Testis (tissue), 3 donors: ENCODE data around the gene TNS3. TPM values are rescaled to one million over a fixed set of nuclear protein-coding genes. Genes with fewer than 3 reads are reported as not detected.

Experiments used
- DNase-seq: peaks from one replicate; pipeline ENCODE4 v3.0.0-alpha.2; 2019
- H3K27ac ChIP-seq, 2 donors: fragments of 200-600 bp; sonication (generic); one replicate each; pipeline ENCODE4 v1.5.1; 2019
- H3K27me3 ChIP-seq: fragments of 200-600 bp; sonication (generic); one replicate; pipeline ENCODE4 v1.5.1; 2019
- H3K36me3 ChIP-seq: fragments of 200-600 bp; sonication (generic); one replicate; pipeline ENCODE4 v1.5.1; 2017; ENCODE audit warnings: low read depth; ENCODE audit errors: missing control alignments
- H3K4me1 ChIP-seq: fragments of 200-600 bp; sonication (generic); one replicate; pipeline ENCODE4 v1.5.1; 2019
- H3K4me3 ChIP-seq, 2 donors: fragments of 200-600 bp; sonication (generic); one replicate each; pipeline ENCODE4 v1.5.1; 2017 to 2019
- H3K9me3 ChIP-seq: fragments of 200-600 bp; sonication (generic); one replicate; pipeline ENCODE4 v1.5.1; 2017
- CTCF ChIP-seq, 3 experiments: fragments of 450-650 bp in 2 of 3; fragments of 200-600 bp in 1 of 3; sonication (generic) in 1 of 3; IDR thresholded peaks; one replicate each; pipeline ENCODE4 v1.5.1; 2016 to 2019; ENCODE audit warnings: antibody characterized with exemption in 3 of 3, mild to moderate bottlenecking in 2 of 3, moderate library complexity in 1 of 3
- POLR2A ChIP-seq: fragments of 450-650 bp; IDR thresholded peaks from one replicate; pipeline ENCODE4 v1.6.1; 2017; ENCODE audit warnings: antibody characterized with exemption, mild to moderate bottlenecking, moderate library complexity
- WGBS, 2 donors: methylation state at CpG; one replicate each; pipeline ENCODE4 v1.1.5; 2018; 5-methylcytosine and 5-hydroxymethylcytosine counted together
- intact Hi-C: fragments of 100-400 bp; cut with DNase I; formaldehyde crosslinking; loops from one replicate; pipeline ENCODE4 v1.15.1; 2023; ENCODE audit warnings: low total_unique reads
- polyA plus RNA-seq: library from polyadenylated mRNA; stranded (reverse); fragments of 350-450 nt; fragmentation: Illumina TruSeq; extraction: RNeasy Lipid Tissue Mini Kit (QIAGEN cat#74804); gene quantifications from one replicate; pipeline ENCODE4 v1.2.3, GENCODE V29; 2014; ENCODE audit warnings: low read depth, low replicate concordance; ENCODE audit not compliant: insufficient read depth
- total RNA-seq, 2 donors: library from RNA; depleted of rRNA; stranded (reverse); fragments of >200 nt; gene quantifications; one replicate each; pipeline ENCODE4 v1.2.3, GENCODE V29; 2016

Gene TNS3
- total and polyA plus RNA-seq, 3 donors from 2014 or later: 28.5 to 93.5 (median 60.0) TPM

GRCh38 chr7:47518827-47519226 lies 63.1 kb downstream of the TNS3 start:
- no peak for TF ChIP-seq CTCF (IDR thresholded peaks at IDR 0.05)
- no peak for TF ChIP-seq POLR2A
- Histone ChIP-seq H3K27me3 (no peaks in the 10 kb centered on the region), H3K27ac (no peak overlapping the region), H3K9me3 (no peaks in the 10 kb centered on the region), H3K4me1 (peaks cover 4% of the 10 kb centered on the region), H3K4me3 (no peak overlapping the region), H3K36me3 (no peaks in the 10 kb centered on the region)
- no peak for DNase-seq
- intact Hi-C loops: no loop called here
- 90 to 93% methylated on average over 7 of the region's 7 CpGs for WGBS, 2 donors

GRCh38 chr7:47517821-47518480 lies 64.0 kb downstream of the TNS3 start:
- intact Hi-C loops: no loop called here
- H3K4me1 ChIP-seq: peaks cover 11% of the 10 kb centered on the region
- no peak overlapping the region for H3K27ac ChIP-seq
- H3K27me3 ChIP-seq: no peaks in the 10 kb centered on the region
- H3K4me3 ChIP-seq: no peak overlapping the region
- TF ChIP-seq CTCF (IDR thresholded peaks at IDR 0.05): no peak
- no peak for TF ChIP-seq POLR2A
- 84 to 94% methylated on average over 10 of the region's 10 CpGs for WGBS, 2 donors
- no peak for DNase-seq
- no peaks in the 10 kb centered on the region for H3K9me3 ChIP-seq
- H3K36me3 ChIP-seq: no peaks in the 10 kb centered on the region

GRCh38 chr7:47516985-47517600 lies 64.8 kb downstream of the TNS3 start:
- no peak overlapping the region for H3K4me3 ChIP-seq
- H3K36me3 ChIP-seq: no peaks in the 10 kb centered on the region
- H3K27ac ChIP-seq: no peak overlapping the region
- no peaks in the 10 kb centered on the region for H3K9me3 ChIP-seq
- intact Hi-C loops: no loop called here
- TF ChIP-seq POLR2A (no peak), CTCF (IDR thresholded peaks at IDR 0.05) (no peak)
- WGBS, 2 donors: 90% methylated on average over 10 of the region's 10 CpGs
- H3K4me1 ChIP-seq: peaks cover 11% of the 10 kb centered on the region
- DNase-seq: no peak
- no peaks in the 10 kb centered on the region for H3K27me3 ChIP-seq

GRCh38 chr7:47516386-47516785 lies 65.5 kb downstream of the TNS3 start:
- Histone ChIP-seq H3K4me3 (no peak overlapping the region), H3K36me3 (no peaks in the 10 kb centered on the region), H3K9me3 (no peaks in the 10 kb centered on the region), H3K27me3 (no peaks in the 10 kb centered on the region), H3K27ac (no peak overlapping the region), H3K4me1 (peaks cover 11% of the 10 kb centered on the region)
- WGBS, 2 donors: 96 to 100% methylated on average over 6 of the region's 6 CpGs
- TF ChIP-seq POLR2A (no peak), CTCF (IDR thresholded peaks at IDR 0.05) (no peak)
- intact Hi-C loops: no loop called here
- no peak for DNase-seq
